Measurements from ENCODE around the gene AQP1.
A peak's percentile ranks its signal among the peaks of the same experiment; 100 is the strongest.

The AQP1 gene

GRCh38 chr7:30971440-30971839, 59.8 kb downstream of the AQP1 start:
- no peak for DNase-seq

GRCh38 chr7:30971840-30972563, 60.3 kb downstream of the AQP1 start:
- no peak for DNase-seq

- DNase-seq = no peak
Measured at GRCh38 chr7:30973292-30973691, 61.6 kb downstream of the AQP1 start.

GRCh38 chr7:30973791-30974604, 62.3 kb downstream of the AQP1 start:
- no peak for DNase-seq

GRCh38 chr7:30974605-30975255, 63.1 kb downstream of the AQP1 start:
- peak in 1 of 56 donors; percentile 10 for DNase-seq

Measured in amygdala (tissue), 56 donors.